Ovary (tissue), 3 donors: ENCODE results near the gene PRKACB.

Experiments used
- CTCF ChIP-seq, 3 donors: fragments of 450-650 bp in 2 of 3; fragments of 200-600 bp in 1 of 3; IDR thresholded peaks; one replicate each; pipeline versions ENCODE4 v1.5.1 to v1.8.0; 2016 to 2022; ENCODE audit warnings: antibody characterized with exemption in 3 of 3, mild to moderate bottlenecking in 1 of 3
- EP300 ChIP-seq: sonication (generic); formaldehyde crosslinking; IDR thresholded peaks from one replicate; pipeline ENCODE4 v1.6.1; 2017; ENCODE audit warnings: antibody characterized with exemption
- donor health status: DM: no; HTN: no; CAD: no.

GRCh38 chr1:84148758-84149157 lies 4.7 kb downstream of the PRKACB start:
- TF ChIP-seq CTCF (IDR thresholded peaks at IDR 0.05) (no peak), EP300 (no peak)
